Progenitor cell of endocrine pancreas (in vitro differentiated cells): ENCODE measurements around the gene CDH16. TPM values are rescaled to one million over a fixed set of nuclear protein-coding genes. Genes with fewer than 3 reads are reported as not detected.

Experiments used
- DNase-seq: peaks from one replicate; pipeline ENCODE4 v3.0.0; 2021; ENCODE audit warnings: low spot score; ENCODE audit not compliant: unreplicated experiment
- H3K27ac Mint-ChIP-seq: 2 replicates; pipeline ENCODE4 v1.8.0; 2021; ENCODE audit warnings: mild to moderate bottlenecking, moderate library complexity, mixed read lengths
- H3K27me3 Mint-ChIP-seq: 2 replicates; pipeline ENCODE4 v1.8.0; 2021; ENCODE audit warnings: mixed read lengths
- H3K36me3 Mint-ChIP-seq: 2 replicates; pipeline ENCODE4 v1.8.0; 2022; ENCODE audit warnings: mixed read lengths; ENCODE audit not compliant: insufficient read depth
- H3K4me1 Mint-ChIP-seq: 2 replicates; pipeline ENCODE4 v1.8.0; 2021; ENCODE audit warnings: low read depth, mixed read lengths
- H3K4me3 Mint-ChIP-seq: 2 replicates; pipeline ENCODE4 v1.8.0; 2021; ENCODE audit warnings: low read depth, mild to moderate bottlenecking, moderate library complexity, mixed read lengths
- H3K9me3 Mint-ChIP-seq: 2 replicates; pipeline ENCODE4 v1.8.0; 2021; ENCODE audit warnings: low read depth, mixed read lengths
- long read RNA-seq: library from polyadenylated mRNA; unstranded; transcript quantifications from one replicate; pipeline ENCODE4 v2.0.0, GENCODE V29; 2020
- total RNA-seq: library from RNA; stranded (reverse); gene quantifications from 2 replicates; pipeline ENCODE4 v1.2.1, GENCODE V29; 2021
- TF ChIP-seq, protein P1 (sequence below): fragments of 200-600 bp; sonication (generic); IDR thresholded peaks from one replicate; pipeline ENCODE4 v1.5.0; 2021; ENCODE audit warnings: antibody characterized with exemption, mild to moderate bottlenecking; ENCODE audit not compliant: unreplicated experiment

Gene CDH16, protein sequence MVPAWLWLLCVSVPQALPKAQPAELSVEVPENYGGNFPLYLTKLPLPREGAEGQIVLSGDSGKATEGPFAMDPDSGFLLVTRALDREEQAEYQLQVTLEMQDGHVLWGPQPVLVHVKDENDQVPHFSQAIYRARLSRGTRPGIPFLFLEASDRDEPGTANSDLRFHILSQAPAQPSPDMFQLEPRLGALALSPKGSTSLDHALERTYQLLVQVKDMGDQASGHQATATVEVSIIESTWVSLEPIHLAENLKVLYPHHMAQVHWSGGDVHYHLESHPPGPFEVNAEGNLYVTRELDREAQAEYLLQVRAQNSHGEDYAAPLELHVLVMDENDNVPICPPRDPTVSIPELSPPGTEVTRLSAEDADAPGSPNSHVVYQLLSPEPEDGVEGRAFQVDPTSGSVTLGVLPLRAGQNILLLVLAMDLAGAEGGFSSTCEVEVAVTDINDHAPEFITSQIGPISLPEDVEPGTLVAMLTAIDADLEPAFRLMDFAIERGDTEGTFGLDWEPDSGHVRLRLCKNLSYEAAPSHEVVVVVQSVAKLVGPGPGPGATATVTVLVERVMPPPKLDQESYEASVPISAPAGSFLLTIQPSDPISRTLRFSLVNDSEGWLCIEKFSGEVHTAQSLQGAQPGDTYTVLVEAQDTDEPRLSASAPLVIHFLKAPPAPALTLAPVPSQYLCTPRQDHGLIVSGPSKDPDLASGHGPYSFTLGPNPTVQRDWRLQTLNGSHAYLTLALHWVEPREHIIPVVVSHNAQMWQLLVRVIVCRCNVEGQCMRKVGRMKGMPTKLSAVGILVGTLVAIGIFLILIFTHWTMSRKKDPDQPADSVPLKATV
- total RNA-seq = not detected in 2 replicates
- long read RNA-seq = 0 reads

DNA sequence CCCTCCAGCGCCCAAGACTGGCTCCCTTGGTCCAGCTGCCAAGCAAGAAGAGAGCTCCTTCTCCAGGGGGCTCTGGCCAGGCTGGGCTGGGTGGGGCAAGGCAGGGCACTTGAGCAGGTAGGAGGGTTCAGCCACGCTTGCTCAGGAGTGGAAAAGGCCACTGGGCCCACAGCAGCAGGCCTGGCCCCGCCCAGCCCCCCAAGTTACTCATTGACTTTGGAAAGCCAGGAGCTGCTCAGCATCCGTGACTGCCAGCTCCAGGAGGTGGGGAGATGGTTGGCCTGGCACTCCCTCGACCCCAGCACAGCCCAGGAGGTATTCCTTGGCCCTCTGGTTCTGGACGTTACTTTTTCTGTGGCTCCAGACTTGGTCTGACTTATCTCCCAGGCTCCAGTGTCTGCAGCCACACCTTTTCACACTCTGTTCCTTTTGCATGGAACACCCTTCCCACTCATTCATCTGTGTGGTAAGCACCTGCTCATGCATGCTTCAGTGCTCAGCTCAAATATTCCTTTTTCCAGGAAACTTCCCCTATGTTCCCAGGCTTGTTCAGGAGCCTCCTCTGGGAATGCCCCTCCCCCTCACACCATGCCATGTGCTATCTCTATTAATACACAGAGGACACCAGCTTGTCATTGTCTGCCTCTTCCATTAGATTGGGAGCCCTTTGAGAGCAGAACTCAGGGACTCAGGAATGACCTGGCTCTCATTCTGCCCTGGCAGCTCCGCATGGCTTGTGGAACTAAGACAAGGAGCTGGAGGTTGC, at the start of gene CDH16:
TSS of gene CDH16 (minus strand) at position 83 of the 766 bp plus-strand sequence. CDS start 820 bp downstream, outside the sequence.
- H3K9me3 Mint-ChIP-seq = no peaks in the 10 kb centered on the region
- H3K27me3 Mint-ChIP-seq = peaks cover 56% of the 10 kb centered on the region
- H3K4me3 Mint-ChIP-seq = no peak within 1 kb of the TSS
- no peak within 1 kb of the TSS for H3K27ac Mint-ChIP-seq
- no peaks in the 10 kb centered on the region for H3K36me3 Mint-ChIP-seq
- TF ChIP-seq, protein P1, sequence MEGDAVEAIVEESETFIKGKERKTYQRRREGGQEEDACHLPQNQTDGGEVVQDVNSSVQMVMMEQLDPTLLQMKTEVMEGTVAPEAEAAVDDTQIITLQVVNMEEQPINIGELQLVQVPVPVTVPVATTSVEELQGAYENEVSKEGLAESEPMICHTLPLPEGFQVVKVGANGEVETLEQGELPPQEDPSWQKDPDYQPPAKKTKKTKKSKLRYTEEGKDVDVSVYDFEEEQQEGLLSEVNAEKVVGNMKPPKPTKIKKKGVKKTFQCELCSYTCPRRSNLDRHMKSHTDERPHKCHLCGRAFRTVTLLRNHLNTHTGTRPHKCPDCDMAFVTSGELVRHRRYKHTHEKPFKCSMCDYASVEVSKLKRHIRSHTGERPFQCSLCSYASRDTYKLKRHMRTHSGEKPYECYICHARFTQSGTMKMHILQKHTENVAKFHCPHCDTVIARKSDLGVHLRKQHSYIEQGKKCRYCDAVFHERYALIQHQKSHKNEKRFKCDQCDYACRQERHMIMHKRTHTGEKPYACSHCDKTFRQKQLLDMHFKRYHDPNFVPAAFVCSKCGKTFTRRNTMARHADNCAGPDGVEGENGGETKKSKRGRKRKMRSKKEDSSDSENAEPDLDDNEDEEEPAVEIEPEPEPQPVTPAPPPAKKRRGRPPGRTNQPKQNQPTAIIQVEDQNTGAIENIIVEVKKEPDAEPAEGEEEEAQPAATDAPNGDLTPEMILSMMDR = no peak
- peaks cover 2% of the 10 kb centered on the region for H3K4me1 Mint-ChIP-seq
- DNase-seq = no peak

DNA sequence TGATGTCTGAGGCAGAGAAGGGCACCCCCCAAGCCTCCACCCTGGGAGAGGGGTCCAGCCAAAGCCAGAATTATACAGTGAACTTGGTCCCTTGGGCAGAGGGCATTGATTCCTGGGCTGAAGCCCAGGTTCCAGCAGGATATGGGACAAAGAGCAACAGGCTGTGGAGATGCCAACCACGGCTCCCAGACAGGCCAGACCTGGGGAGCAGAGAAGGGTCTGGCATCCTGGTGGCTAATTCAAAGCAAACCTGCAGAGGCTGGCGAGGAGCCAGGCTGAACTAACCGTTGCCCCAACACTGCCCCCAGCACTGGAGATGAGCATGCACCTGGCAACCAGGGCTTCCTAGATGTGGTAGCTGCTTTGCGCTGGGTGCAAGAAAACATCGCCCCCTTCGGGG, 45.4 kb upstream of the CDH16 start:
- Mint-ChIP-seq H3K36me3 (no peaks in the 10 kb centered on the region), H3K27ac (no peak overlapping the region), H3K9me3 (no peaks in the 10 kb centered on the region), H3K4me1 (peaks cover 2% of the 10 kb centered on the region), H3K27me3 (peaks cover 28% of the 10 kb centered on the region), H3K4me3 (no peak overlapping the region)
- no peak for DNase-seq
- TF ChIP-seq, protein P1 = no peak

DNA sequence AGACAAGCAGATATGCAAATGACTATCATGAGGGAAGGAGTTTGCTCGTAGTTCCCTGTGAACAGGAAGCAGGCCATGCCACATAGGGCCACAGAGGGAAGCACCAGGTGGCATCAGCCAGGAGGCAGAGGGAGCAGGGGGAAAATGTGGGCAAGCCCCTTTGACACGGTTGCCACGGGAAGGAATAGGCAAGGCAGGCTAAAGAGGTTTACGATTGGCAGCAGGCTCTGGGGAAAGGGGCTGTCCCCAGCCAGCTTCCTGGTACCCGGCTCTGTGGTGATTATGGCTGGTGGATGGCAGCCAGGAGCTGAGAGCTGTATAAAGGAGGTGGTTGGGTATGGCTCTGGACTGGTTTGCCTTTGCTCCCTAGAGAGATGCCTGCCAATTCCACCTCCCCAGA, 43.2 kb upstream of the CDH16 start:
- no peaks in the 10 kb centered on the region for H3K9me3 Mint-ChIP-seq
- TF ChIP-seq, protein P1 = no peak
- peaks cover 2% of the 10 kb centered on the region for H3K4me1 Mint-ChIP-seq
- no peak overlapping the region for H3K4me3 Mint-ChIP-seq
- no peaks in the 10 kb centered on the region for H3K36me3 Mint-ChIP-seq
- no peak for DNase-seq
- H3K27ac Mint-ChIP-seq = no peak overlapping the region
- H3K27me3 Mint-ChIP-seq = peaks cover 34% of the 10 kb centered on the region

GRCh38 chr16:66961065-66961744, 42.5 kb upstream of the CDH16 start, which contains the start of gene CES3:
Gene CES3 (plus strand): TSS chr16:66961266. CDS start chr16:66961308, 42 bp downstream.
- peak; percentile 60 for DNase-seq
- Mint-ChIP-seq H3K4me1 (peaks cover 2% of the 10 kb centered on the region), H3K9me3 (no peaks in the 10 kb centered on the region), H3K27ac (no peak within 1 kb of the TSS), H3K36me3 (no peaks in the 10 kb centered on the region), H3K4me3 (peak within 1 kb of the TSS; percentile 66), H3K27me3 (peaks cover 32% of the 10 kb centered on the region)
- TF ChIP-seq, protein P1 = peak; percentile 91
